GM18858 (cell line): ENCODE measurements around the gene USP5.

Source experiments
- ATAC-seq: cut with Tn5 transposase; IDR thresholded peaks from one replicate; pipeline ENCODE4 v1.9.1; 2021; ENCODE audit not compliant: unreplicated experiment

USP5 gene

GRCh38 chr12:6839482-6840201 lies 12.3 kb upstream of the USP5 start:
- ATAC-seq = peak; percentile 51

GRCh38 chr12:6840330-6840729 lies 11.6 kb upstream of the USP5 start:
- no peak for ATAC-seq

DNA sequence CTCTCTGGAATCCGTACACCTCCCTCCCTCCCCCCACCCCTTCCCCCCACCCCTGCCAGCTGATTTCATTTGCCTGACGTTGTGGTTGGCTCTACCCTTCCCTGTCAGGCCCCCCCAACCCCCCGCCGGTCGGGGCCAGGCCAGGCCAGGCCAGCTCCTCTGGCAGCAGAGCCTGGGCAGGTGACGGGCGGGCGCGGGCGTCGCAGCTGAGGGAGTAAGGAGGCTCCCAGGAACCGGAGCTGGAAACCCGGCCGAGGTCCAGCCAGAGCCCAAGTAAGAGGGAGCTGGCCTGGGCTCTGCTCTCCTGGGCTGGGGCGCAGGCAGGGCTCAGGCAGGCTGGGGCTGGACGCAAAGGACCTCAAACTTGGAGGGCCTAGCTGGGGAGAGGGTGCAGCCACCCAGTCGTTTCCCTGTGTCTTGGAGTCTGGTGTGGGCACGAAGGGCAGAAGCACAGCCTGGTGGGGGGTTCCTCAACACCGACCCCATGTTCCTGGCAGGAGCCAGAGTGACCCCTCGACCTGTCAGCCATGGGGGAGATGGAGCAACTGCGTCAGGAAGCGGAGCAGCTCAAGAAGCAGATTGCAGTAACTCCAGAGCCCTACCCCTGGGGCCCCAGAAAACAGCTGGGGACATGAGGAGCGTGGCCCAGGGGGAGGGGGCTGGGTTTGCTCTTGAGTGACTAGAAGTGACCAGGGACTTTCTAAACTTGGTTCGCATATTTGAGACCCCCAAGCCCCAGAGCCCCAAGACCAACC lies 11.0 kb upstream of the USP5 start, which contains the start of gene GNB3:
Gene GNB3, plus strand, starts transcription at position 165 of the 755 bp plus-strand sequence. Its CDS starts 363 bp downstream, at position 528.
- no peak for ATAC-seq

DNA sequence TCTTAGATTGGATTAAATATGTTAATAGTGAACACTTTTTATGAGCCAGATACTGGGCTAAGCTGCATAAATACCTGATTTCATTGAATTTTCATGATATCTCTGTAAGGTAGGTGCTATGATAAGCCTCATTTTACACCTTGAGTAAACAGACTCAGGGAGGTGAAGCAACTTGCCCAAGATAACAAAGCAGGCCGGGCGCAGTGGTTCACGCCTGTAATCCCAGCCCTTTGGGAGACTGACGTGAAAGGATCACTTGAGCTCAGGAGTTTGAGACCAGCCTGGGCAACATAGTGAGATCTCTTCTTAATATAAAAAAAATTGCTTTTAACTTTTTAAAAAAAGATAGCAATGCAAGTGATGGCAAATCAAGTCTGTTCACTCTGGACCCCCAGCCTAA lies 9.9 kb upstream of the USP5 start:
- ATAC-seq = no peak

DNA sequence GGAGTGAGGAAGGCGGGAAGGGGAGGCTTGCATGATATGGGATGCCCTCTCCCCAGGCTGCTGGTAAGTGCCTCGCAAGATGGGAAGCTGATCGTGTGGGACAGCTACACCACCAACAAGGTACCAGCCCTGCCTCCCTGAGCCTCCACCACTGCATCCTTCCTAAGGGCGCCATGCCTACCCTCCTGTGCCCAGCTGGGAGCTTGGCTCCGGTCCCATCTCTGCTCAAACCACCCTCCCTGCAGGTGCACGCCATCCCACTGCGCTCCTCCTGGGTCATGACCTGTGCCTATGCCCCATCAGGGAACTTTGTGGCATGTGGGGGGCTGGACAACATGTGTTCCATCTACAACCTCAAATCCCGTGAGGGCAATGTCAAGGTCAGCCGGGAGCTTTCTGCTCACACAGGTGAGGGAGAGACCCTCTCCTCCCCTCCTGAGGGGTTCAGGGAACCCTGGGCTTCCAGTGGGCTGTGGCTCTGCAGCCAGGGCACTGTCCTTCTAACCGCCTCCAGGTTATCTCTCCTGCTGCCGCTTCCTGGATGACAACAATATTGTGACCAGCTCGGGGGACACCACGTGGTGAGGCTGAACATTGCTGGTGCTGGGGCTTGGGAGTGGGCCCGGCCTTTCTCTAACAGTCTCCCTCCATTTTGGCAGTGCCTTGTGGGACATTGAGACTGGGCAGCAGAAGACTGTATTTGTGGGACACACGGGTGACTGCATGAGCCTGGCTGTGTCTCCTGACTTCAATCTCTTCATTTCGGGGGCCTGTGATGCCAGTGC lies 8.6 kb upstream of the USP5 start:
- no peak for ATAC-seq

- no peak for ATAC-seq
Observed at GRCh38 chr12:6845395-6845794, 6.6 kb upstream of the USP5 start.

DNA sequence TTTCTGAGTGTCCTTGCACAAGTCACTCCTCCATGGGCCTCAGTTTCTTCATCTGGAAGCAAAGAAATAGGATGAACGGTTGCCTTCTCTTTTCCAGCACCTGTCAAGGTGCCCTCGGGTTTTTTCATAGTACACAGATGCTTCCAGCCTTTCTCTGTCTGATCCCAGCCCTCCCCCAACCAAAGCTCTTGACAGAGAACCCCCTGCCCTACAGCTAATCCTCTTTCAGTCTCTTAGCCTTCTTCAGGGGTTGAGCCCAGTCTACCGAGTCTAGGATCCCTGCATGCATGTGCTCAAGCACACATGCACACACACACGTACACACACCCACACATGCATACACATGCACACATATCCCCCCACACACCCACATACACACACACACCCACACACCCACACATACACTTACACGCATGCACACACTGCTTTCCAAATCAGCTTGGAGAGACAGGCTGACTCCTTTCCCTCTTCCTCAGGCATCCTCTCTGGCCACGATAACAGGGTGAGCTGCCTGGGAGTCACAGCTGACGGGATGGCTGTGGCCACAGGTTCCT lies 5.6 kb upstream of the USP5 start:
- ATAC-seq = no peak

GRCh38 chr12:6847676-6848075 lies 4.3 kb upstream of the USP5 start:
- ATAC-seq = no peak

GRCh38 chr12:6849427-6849826 lies 2.5 kb upstream of the USP5 start:
- ATAC-seq = no peak

DNA sequence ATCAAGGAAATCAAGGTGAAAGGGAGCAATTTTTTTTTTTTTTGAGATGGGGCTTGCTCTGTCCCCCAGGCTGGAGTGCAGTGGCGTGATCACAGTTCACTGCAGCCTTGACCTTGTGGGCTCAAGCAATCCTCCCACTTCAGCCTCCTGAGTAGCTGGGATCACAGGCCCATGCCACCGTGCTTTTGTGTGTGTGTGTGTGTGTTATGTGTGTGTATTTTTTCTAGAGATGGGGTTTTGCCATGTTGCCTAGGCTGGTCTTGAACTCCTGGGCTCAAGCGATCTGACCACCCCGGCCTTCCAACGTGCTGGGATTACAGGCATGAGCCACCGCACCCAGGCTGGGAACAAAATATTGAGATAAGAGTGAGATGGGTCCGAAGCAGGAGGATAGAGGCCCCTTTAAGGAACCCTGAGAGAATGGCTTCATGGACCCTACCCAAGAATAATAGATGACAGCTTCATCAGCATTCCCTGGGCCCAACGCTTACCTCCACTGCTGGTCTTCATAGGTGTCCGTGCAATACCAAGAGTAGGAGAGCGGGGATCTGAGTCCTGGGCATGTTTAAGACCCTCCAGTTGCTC lies 1.9 kb upstream of the USP5 start:
- no peak for ATAC-seq

DNA sequence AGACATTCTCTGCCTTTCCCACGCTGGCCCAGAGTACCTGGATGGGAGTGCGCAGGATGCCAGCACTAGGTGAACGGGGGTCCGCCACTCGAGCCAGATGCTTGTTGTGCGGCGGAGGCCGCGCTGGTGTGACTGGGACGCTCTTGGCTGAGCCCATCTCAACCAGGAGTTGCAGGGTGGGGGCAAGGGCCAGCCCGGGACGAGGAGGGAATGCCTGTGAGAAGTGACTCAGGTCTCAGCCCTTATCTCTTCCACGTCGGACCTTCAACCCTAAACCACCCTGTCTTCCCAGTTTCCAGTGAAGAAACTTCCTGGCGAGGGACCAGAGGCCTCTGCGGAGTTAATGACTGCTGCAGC lies 1.2 kb upstream of the USP5 start:
- ATAC-seq = no peak

- peak; percentile 39 for ATAC-seq
Observed at GRCh38 chr12:6851153-6851920, 613 bp upstream of the USP5 start, which contains the start of gene CDCA3. Gene CDCA3 (minus strand): TSS chr12:6851286. CDS start chr12:6850952, 334 bp downstream.

DNA sequence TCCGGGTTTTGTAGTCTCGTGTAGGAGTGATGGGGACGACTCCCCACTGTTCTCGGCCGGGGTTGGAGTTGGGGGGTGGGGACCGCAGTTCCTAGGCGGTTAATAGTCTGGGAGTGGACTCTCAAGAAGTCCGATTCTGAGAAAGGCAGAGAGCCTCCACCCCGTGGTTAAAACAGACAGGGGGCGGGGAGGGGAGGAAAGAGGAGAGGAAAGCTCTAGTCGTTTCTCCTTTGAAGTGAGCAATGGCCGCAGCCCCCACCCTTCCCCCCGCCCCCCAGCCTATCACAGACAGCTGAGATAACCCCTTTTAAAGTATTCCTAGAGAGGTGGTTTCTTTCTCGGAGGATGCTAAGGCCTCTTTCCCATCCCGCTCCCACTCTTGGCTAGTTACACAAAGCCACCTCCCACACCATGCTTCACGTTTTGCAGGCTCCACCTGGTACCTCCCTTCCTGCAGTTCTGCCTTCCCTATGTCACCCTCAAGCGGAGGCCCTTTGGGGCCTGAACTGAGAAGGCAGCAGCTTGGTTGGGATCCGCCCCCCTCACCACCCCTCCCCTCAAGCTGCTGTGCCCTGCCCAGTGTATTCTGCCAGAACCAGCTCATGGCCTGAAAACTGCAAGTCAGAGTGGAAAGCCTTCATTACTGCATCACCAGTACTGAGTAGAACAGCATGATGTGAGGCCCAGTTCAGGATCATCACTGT lies 853 bp downstream of the USP5 start:
- ATAC-seq = no peak

- no peak for ATAC-seq
Observed at GRCh38 chr12:6853626-6854025, 1.7 kb downstream of the USP5 start.

- ATAC-seq = no peak
Observed at GRCh38 chr12:6854036-6854435, 2.1 kb downstream of the USP5 start.

GRCh38 chr12:6855322-6855721 lies 3.4 kb downstream of the USP5 start:
- no peak for ATAC-seq

DNA sequence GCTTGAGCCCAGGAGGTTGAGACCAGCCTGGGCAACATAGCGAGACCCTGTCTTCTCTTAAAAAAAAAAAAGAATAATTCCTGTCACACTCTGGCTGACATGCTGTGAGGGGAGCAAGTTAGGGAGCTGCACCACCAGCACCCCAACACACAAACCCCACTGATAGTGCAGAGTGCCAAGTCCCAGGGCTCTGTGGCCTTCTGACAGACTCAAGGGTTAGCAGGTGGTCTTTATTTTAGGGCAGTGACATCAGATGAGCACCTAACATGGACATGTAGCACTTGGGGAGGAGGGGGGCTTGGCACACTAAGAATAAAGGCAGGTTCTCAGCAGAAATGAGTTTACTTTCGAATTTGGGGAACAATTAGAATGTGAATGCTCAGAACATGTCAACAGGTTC lies 6.8 kb downstream of the USP5 start:
- no peak for ATAC-seq

GRCh38 chr12:6860116-6860515 lies 8.2 kb downstream of the USP5 start:
- ATAC-seq = no peak

DNA sequence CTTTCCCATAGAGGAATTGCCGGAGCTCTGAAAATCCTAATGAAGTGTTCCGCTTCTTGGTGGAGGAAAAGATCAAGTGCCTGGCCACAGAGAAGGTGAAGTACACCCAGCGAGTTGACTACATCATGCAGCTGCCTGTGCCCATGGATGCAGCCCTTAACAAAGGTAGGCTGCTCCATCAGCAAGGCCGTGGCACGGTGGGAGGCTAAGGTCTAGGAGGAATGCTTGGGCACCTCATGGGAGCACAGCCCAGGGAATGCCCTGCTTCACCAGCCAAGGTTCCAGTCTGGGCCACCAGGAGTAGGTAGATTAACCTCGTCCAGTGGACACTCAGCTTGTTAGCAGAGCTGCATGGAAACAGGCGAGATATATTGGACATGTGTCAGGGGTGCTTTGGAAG lies 9.0 kb downstream of the USP5 start:
- ATAC-seq = no peak

DNA sequence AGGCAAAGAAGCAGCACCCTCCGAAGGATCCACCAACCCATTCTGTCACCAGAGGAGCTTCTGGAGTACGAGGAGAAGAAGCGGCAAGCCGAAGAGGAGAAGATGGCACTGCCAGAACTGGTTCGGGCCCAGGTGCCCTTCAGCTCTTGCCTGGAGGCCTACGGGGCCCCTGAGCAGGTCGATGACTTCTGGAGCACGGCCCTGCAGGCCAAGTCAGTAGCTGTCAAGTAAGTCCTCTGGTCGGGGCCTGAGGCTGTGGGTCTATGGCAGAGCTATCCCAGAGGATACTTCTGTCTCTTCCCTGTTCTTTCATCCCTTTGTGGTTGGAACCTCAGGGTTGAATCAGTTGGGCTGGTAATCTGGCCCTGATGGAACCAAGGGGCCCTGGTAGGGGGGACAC lies 9.4 kb downstream of the USP5 start:
- no peak for ATAC-seq
